T-helper 9 cell (primary cell): ENCODE measurements around the gene RASAL3.

Source experiments
- DNase-seq: peaks from one replicate; pipeline ENCODE4 v3.0.0-alpha.2; 2020

The RASAL3 gene

GRCh38 chr19:15471639-15472101, 7.3 kb upstream of the RASAL3 start:
- no peak for DNase-seq

DNA sequence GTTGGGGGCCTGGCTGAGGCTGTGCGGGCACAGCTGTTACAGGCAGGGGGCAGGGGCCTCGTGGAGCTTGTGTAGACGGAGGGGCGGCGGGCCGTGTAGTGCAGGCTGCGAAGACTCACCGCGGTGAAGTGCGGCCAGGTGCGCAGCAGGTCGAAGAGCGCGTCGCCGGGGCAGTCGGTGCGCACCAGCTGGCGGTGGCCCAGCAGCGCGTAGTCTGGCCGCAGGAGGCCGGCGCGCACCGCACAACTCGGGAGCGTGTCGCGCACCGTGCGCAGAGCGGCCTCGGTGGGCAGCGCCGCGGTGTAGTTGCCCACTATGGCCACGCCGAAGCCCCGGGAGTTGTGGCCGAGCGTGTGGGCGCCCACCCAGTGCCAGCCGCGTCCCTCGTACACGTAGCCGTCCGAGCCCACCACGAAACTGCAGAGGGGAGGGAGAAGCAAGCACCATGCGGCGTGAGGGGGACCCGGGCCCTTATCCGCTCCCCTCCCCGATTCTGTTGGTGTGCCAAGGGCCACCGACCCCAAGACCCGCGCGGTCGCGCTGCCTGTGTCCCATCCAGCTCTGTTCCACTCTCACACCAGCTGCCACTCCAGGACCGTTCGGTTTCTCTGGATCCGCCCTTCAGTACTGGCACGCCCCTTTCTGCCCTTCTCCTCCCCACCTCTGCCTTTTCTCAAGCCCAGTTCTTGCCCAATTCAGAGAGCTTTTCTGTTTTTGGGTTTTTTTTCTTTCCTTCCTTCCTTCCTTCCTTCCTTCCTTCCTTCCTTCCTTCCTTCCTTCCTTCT, 5.4 kb upstream of the RASAL3 start:
- DNase-seq, result peak; percentile 17

DNA sequence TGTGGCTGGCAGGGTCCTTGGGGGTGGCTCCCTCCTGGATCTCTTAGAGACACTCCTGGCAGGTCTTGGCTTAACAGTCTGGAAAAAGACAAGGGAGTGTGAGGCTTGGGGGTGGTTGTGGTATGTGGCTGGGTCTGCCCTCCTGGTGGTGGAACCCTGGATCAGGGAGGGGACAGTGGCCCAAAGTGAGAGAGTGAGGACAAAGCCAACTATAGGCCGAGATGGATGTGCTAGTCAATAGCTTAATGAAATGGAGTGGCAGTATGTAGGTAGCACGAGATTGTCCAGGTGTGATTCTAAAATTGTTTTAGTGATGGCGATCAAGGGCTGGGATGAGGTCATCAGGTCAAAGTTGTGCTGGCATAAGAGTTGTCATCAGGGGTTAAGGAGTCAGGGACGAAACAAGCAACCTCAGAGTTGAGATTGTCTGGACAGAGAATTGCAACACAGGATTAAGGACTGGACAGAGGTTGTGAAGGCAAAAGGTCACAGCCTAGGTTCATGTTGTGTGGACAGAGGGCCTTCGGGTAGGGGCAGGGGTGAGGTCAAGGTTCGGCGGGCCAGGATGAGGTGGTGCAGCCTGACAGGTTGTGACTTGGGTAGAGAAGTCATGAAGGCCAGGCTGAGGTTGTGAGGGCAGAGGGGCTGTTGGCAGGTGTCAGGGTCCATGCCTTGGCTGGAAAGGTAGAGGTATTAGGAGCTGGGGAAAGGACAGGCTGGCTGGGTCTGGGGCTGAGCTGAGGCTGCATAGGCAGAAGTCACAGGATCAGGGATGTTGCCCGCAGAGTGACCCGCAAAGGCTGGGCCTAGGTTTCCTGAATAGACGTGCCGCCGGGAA, 4.5 kb upstream of the RASAL3 start:
- DNase-seq, result no peak

DNA sequence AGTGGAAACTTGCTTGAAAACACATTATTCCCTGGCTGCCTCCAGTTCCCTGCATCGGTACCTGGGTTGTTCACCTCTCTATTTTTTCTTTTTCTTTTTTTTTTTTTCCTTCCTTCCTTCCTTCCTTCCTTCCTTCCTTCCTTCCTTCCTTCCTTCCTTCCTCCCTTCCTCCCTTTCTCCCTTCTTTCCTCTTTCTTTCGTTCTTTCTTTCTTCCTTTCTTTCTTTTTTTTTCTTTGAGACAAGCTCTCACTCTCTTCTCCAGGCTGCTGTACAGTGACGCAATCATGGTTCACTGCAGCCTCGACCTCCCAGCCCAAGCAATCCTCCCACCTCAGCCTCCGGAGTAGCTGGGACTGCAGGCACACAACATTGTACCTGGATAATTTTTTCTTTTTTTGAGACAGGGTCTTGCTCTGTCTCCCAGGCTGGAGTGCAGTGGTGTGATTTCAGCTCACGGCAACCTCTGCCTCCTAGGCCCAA, 3.4 kb upstream of the RASAL3 start:
- no peak for DNase-seq

DNA sequence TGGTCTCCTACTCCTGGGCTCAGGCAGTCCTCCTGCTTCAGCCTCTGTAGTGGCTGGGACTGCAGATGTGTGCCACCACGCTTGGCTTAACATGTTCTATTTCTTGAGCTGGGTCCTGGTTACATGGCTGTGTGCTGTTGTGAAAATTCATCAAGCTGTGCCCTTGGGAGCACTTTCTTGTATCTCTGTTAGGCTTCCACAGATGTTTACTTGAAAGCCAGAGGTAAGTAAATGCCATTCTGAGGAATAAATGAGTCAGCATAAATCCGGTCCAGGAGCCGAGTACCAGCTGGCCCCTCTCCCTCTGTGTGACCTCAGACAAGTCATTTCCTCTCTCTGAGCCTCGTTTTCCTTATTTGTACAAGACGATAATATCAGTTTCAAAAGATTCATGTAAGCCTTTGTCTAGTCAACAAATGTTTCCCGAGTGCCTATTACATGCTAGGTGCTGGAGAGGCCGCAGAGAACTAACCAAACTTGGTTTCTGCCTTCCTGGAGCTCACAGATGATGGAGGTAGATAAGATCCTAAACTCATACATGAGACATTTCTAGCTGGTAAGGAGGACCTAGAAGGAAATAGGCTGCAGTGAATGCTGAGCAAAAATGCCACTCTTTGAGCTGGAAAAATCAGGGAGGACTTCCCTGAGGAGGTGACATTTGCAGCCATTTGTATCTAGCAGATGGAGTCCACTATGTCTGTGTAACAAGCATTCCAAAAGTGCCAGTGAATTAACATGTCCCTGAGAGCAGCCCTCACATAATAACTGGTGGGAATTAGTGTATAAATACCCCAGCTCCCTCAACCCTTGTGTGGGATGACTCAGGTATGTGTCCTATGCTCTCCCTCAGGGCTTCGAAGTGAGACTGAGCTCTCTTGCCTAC, 2.7 kb upstream of the RASAL3 start:
- peak; percentile 16 for DNase-seq

DNA sequence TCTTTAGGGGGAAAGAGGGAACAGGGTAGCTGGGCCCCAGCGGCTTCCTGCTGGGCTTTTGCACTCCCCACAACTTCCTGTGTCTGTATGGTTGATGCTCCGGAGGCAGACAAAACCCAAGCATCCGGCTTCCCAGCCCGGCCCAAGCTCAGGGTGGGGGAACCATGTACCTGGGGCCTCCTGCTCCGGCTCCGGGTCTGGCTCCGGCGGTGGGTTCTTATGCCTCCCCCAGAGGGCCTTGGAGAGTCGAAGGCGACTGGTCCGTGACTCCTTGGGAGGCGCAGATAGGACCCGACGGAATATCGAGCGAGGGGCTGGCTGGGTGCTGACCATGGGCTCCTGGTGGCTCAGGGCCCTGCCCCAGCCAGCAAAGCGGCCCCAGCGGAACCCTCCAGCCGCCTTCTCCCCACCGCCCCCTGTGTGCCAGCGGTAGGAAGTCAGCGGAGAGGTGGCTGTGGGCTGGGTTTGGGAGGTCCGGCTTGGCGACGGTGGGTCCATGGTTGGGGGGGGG, 428 bp downstream of the RASAL3 start:
- peak; percentile 69 for DNase-seq

DNA sequence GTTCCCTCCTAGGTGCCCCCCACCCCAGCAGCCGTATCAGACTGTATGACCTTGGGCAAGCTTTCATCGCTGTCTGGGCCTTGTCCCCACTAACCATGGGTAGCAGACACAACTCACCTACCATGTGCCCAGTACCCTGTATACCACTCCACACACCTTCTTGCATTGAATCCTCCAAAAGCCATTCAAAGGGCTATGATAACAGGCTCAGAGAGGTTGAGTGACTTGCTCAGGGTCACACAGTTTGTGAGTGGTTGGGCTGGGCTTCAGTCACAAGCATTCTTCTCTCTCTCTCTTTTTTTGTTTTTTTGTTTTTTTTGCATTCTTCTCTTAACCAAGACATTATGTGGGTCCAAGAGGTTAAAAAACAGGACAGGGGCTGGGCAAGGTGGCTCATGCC, 2.6 kb downstream of the RASAL3 start:
- DNase-seq, result no peak

DNA sequence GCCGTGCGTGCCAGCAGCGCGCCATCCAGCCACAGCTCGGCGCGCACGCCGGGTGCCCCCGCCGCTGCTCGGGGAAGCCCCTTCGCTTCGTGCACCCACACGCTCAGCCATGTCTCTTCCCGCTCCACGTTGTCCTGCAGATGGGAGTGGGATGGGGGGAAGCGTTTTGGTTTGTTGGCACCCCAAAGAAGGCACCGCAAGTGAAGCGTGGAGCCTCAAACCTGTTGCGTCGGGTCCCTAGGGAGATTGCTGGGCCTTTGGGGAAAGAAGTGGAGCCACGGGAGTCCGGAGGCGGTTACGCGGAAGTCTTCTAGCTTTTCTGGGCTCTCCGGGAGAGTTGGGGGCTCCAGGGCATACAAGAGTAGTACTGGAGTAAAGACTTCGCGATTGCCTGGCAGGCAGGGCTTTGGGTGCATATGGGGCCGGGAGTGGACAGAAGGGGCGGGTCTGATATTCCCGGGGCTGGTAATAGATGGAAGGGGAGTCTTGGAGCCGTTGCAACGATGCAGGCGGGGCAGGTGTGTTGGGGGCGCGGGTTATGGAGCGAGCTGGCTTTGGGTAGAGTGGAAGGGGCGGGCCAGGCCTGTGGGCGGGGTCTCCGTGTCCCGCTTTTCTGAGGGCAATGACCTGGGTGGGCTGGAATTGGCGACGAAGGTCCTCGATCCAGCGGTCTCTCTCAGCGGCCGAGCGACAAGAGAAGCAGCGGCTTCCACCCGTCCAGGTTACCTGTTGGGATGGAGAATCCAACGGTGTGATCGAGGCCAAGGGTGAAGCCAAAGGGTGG, 6.5 kb downstream of the RASAL3 start:
- DNase-seq, result no peak

DNA sequence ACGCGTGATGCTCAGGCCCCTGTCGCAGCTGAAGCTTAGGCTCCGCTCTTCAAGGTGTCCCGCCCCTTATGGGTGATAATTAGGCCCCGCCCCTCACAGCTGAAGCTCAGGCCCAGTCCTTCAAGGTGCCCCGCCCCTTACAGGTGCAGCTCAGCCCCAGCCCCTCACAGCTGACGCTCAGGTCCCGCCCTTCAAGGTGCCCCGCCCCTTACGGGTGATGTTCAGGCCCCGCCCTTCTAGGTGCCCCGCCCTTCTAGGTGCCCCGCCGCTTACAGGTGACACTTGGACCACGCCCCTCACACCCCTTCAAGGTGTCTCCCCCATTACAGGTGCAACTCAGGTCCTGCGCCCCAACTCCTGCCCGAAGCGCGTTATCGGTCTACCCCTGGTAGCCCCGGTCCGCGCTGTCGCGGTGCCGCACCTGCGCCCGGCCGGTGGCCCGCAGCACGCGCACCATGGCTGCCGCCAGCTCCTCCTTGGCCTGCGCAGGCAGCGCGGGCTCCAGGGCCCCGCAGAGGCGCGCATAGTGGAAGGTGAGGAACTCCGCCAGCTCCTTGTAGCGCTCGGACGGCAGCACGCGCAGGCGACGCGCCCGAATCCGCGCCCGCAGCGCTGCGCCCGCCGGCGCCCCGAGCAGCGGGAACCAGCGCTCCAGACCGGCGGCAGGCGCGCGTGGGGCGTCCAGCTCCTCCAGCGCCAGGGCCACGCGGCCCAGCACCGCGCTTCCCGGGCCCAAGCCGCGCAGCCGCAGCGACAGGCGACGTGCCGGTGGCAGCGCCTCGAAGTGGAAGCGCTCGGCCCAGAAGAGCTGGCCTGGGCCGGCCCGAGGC, 7.3 kb downstream of the RASAL3 start:
- no peak for DNase-seq

DNA sequence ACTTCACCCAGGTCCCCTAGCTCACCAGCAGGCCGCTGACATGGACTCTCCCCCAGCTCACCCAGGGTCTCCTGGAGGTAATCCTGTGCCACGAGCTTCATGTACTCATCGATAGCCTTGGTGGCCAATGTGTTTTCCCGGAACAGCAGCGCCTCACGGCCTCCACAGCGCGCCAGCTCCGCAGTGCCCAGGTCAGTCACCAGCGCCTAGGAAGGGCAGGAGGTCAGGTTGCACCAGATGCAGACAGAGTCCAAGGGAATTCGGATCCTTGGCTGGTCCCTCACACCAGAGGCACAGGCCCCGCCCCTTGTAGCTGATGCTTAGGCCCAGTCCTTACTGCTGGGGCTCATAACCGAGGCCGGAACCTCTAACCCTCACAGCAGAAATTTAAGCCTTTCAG, 7.9 kb downstream of the RASAL3 start:
- DNase-seq, result no peak

DNA sequence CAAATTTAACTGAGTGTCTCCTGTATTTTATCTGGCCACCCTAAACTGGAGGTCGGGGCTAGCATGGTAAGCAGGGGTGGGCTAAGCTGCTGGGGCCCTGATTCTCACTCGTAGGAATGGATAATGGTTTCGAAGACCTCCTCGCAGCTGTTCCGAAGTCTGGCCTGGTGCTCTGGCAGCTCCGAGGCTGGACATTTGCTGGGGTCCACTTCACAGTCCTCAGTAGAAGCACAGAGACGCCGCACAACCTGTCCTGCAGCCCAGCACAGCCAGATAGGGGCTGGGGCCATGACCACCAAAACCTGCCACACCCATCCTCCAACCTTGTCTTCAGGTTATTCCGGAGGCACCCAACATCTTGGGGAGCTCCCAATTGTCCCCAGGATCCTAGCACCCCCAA, 8.3 kb downstream of the RASAL3 start:
- no peak for DNase-seq

- no peak for DNase-seq
Measured at GRCh38 chr19:15453906-15454860, 10.2 kb downstream of the RASAL3 start.

DNA sequence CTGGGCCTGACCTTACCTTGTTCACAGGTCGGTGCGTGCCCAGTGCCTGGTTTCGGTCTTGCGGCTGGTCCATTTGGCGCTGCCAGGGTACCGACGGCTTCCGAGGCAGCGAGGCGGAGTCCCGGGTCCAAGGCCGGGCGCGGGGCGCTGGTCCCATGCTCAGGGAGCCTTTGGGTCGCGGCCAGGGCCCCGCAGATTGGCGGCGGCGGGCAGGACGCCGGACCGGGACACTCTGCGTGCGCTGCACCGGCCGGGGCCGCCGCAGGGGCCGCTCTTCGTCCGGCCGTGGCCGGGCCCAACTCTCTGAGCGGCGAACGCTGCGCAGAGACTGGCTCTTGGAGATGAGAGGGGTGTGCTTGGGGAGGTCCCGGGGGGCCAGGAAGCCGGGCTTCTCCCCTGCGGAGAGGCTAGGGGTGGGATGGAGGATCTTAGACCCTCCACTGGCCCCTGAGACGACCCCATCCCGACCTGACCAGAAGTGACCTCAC, 11.2 kb downstream of the RASAL3 start:
- DNase-seq, result no peak

DNA sequence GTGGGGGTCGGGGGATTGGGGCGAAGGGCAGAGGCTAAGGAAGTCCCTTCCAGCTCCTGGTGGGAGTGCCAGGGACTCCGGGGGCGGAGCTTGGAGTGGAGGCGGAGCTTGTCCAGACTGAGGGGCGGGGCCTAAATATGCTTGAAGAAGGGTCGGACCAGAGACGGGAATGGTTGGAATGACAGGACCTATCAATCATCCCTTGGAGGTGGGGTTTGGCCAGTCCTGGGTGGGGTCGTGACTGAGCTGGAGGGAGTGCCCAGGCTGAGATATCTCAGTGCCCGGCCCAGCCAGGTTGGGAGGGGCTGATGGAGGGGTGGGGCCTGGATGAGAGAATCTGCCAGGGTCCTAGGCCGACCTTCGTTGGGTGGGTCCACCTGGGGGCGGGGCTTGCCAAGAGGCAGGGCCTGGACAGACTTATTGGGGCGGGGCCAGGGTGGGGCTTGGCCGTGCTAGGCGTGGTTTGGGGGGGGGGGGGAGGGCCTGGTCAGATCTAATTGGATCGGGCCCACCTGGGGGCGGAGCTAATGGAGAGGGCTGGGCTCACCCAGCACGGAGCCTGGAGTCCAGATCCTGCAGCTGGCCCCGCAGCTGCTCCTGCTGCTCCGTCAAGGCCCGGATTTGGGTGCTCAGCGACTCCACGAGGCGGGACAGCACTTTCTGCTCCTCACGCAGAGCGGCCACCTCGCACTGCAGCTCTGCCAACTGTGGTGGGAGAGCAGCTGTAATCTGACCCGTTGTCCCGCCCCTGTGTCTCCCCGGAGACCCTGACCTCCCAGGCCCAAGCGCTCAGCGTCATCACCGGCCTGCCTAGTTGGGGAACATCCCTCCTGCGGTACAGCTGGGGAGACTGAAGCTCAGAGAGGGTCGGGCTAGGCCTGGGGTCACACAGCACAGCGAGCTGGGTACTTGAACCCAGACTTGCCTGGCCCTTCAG, 12.0 kb downstream of the RASAL3 start:
- DNase-seq, result peak; percentile 21

DNA sequence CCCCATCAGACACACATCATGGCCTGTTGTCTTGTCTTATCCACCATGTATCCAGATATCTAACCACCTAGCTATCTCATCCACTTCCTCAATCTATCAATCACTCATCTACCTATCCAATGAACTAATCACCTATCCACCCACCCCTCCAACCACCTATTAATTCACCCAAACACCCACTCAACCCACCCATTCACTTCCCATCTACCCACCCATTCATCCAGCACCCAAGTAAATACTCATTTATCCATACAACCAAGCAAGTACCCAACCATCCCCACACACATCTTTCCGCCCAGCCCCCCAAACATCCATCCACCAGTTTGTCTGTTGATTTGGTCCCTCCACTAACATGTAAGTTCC, 13.8 kb downstream of the RASAL3 start:
- DNase-seq, result no peak

DNA sequence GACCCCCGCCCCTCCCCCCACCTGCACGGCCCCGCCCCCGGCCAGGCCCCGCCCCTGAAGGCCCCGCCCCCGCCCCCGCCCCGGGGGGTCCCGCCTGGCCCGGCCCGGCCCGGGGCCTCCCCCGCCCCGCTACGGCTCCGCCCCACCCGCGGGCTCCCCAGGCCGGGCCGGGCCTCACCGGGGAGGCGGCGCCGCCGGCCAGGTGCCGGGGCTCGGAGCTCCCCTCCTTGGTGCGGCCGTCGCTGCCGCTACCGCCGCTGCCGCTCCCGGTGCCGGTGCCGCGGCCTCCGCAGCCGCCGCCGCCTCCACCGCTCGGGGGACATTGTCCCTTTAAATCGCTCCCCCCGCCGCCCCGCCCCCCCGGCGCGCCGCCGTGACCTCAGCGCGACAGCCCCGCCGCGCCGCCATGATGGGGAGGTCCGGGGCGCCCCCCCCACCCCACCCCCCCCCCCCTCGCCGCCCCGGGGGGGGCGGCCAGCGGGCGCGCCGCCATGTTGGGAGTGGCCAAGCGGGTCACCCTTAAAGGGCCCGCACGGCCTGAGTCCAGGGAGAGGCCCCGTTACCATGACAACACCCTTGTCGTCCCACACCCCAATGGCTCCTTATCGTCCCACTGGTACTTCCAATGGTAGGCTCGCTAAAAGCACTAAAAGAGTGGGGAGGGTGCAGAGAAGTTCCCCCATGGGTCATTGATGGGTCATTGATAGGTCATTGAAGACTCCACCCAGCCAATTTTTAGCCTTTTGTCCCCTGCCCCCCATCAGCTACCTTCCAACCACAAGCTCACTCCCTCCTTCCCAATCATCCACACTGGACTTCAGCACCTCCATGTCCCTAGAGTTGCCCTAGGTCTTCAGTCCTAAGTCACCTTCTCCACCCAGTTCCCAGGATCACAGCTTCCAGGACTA, 14.5 kb downstream of the RASAL3 start, which contains the start of gene WIZ:
Gene WIZ, minus strand, starts transcription at position 337 of the 908 bp plus-strand sequence. CDS start 1,649 bp downstream, outside the sequence.
- peak; percentile 79 for DNase-seq
